K562 (cell line): Measurements from ENCODE around the gene TAF15.

Source experiments
- CEBPB ChIP-seq: fragments of 450-650 bp; IDR thresholded peaks from 2 replicates; pipeline ENCODE4 v1.6.1; 2016; ENCODE audit warnings: missing genetic modification characterization, missing compliant biosample characterization
- GATA2 ChIP-seq: sonication (generic); formaldehyde crosslinking; IDR thresholded peaks from 2 replicates; pipeline ENCODE4 v1.4.0; 2020; ENCODE audit warnings: mild to moderate bottlenecking, missing genetic modification reagents
- KLF13 ChIP-seq: fragments of 450-650 bp; IDR thresholded peaks from 2 replicates; pipeline ENCODE4 v1.6.1; 2016; ENCODE audit warnings: missing genetic modification characterization, low read depth, mild to moderate bottlenecking, missing compliant biosample characterization, moderate library complexity, borderline replicate concordance
- MEF2D ChIP-seq: conservative IDR thresholded peaks from 2 replicates; pipeline ENCODE4 v1.6.1; 2016; ENCODE audit warnings: low read depth, missing genetic modification characterization, missing compliant biosample characterization
- NFIC ChIP-seq: fragments of 450-650 bp; IDR thresholded peaks from 2 replicates; pipeline ENCODE4 v1.6.1; 2017; ENCODE audit warnings: mild to moderate bottlenecking, inconsistent platforms
- NR3C1 ChIP-seq: sonication (generic); formaldehyde crosslinking; IDR thresholded peaks from 2 replicates; pipeline ENCODE4 v1.8.1; 2022; ENCODE audit warnings: missing genetic modification reagents
- RCOR1 ChIP-seq, 2 experiments: IDR thresholded peaks; 2 replicates each; pipeline ENCODE4 v1.6.1; 2012; ENCODE audit warnings: low read depth in 2 of 2, low read length in 2 of 2, borderline replicate concordance in 1 of 2, improper control_type of control experiment in 1 of 2
- SOX6 ChIP-seq: fragments of 450-650 bp; IDR thresholded peaks from 2 replicates; pipeline ENCODE4 v1.6.1; 2014; ENCODE audit warnings: mild to moderate bottlenecking
- TBP ChIP-seq: optimal IDR thresholded peaks from 2 replicates; pipeline ENCODE3; 2011; ENCODE audit warnings: low read depth, low read length, improper control_type of control experiment
- TF ChIP-seq, protein P1 (sequence below): fragments of 450-650 bp; IDR thresholded peaks from 2 replicates; pipeline ENCODE4 v1.6.1; 2016; ENCODE audit warnings: missing biosample characterization, missing genetic modification characterization
- TF ChIP-seq, protein P2 (sequence below): fragments of 450-650 bp; IDR thresholded peaks from 2 replicates; pipeline ENCODE4 v1.6.1; 2014; ENCODE audit warnings: low read depth, mild to moderate bottlenecking, moderate library complexity, borderline replicate concordance
- TF ChIP-seq, protein P3 (sequence below): fragments of 250-450 bp; sonication (Bioruptor Pico); IDR thresholded peaks from 2 replicates; pipeline ENCODE4 v1.5.0; 2021; ENCODE audit warnings: mild to moderate bottlenecking, borderline replicate concordance

DNA sequence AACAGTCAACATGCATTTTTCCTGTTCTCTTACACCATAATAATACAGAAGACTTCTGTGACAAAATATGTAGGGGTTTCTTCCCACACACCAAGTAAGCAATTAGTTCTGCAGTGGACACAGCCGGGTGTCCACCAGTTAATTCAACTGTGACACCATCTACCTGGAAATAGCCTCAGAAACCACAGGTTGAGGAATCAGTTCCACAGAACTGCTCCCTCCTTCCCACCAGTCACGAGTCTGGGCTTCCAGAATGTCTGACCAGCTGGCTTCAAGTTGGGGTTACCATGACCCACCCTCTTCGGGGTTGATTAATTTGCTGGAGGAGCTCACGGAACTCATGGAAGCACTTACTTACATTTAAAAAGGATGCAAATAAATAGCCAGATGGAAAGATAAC lies 84.5 kb downstream of the TAF15 start:
- TF ChIP-seq CEBPB (tag) (no peak), NR3C1 (CRISPR knock-in tag) (no peak), KLF13 (tag) (no peak), SOX6 (no peak), MEF2D (tag) (no peak), NFIC (no peak), GATA2 (CRISPR knock-in tag) (no peak), TBP (no peak), RCOR1 (IDR thresholded peaks at IDR 0.05; ENCODE audit: borderline replicate concordance in 1 of 2, low read depth in 2 of 2, low read length in 2 of 2) (no peak)
- TF ChIP-seq, protein P1, sequence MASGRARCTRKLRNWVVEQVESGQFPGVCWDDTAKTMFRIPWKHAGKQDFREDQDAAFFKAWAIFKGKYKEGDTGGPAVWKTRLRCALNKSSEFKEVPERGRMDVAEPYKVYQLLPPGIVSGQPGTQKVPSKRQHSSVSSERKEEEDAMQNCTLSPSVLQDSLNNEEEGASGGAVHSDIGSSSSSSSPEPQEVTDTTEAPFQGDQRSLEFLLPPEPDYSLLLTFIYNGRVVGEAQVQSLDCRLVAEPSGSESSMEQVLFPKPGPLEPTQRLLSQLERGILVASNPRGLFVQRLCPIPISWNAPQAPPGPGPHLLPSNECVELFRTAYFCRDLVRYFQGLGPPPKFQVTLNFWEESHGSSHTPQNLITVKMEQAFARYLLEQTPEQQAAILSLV, result no peak
- TF ChIP-seq, protein P2, sequence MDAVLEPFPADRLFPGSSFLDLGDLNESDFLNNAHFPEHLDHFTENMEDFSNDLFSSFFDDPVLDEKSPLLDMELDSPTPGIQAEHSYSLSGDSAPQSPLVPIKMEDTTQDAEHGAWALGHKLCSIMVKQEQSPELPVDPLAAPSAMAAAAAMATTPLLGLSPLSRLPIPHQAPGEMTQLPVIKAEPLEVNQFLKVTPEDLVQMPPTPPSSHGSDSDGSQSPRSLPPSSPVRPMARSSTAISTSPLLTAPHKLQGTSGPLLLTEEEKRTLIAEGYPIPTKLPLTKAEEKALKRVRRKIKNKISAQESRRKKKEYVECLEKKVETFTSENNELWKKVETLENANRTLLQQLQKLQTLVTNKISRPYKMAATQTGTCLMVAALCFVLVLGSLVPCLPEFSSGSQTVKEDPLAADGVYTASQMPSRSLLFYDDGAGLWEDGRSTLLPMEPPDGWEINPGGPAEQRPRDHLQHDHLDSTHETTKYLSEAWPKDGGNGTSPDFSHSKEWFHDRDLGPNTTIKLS, result no peak
- TF ChIP-seq, protein P3, sequence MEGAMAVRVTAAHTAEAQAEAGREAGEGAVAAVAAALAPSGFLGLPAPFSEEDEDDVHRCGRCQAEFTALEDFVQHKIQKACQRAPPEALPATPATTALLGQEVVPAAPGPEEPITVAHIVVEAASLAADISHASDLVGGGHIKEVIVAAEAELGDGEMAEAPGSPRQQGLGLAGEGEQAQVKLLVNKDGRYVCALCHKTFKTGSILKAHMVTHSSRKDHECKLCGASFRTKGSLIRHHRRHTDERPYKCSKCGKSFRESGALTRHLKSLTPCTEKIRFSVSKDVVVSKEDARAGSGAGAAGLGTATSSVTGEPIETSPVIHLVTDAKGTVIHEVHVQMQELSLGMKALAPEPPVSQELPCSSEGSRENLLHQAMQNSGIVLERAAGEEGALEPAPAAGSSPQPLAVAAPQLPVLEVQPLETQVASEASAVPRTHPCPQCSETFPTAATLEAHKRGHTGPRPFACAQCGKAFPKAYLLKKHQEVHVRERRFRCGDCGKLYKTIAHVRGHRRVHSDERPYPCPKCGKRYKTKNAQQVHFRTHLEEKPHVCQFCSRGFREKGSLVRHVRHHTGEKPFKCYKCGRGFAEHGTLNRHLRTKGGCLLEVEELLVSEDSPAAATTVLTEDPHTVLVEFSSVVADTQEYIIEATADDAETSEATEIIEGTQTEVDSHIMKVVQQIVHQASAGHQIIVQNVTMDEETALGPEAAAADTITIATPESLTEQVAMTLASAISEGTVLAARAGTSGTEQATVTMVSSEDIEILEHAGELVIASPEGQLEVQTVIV (CRISPR knock-in tag), result no peak
